A549 (cell line): ENCODE measurements around the gene PHF20. TPM values are rescaled to one million over a fixed set of nuclear protein-coding genes. Genes with fewer than 3 reads are reported as not detected.
A peak's percentile ranks its signal among the peaks of the same experiment; 100 is the strongest.

ENCODE experiments used
- ATAC-seq, 2 experiments: fragments of 200-7000 bp in 1 of 2; fragments of >200 bp in 1 of 2; cut with Nextera tagmentation in 1 of 2; cut with Tn5 transposase in 1 of 2; 3 replicates each; pipeline versions ENCODE4 v1.8.0 to v1.9.1; 2018 to 2020; ENCODE audit warnings: mild to moderate bottlenecking in 1 of 2, moderate library complexity in 1 of 2
- CTCF ChIA-PET: fragments of 300-600 bp; sonication (Branson Sonifier 250); formaldehyde crosslinking; extraction: SDS; loops from one replicate; lab custom pipeline; 2021; ENCODE audit warnings: antibody characterized with exemption, inconsistent platforms; lab: Yijun Ruan, JAX
- POLR2A ChIA-PET: fragments of 350-600 bp; formaldehyde crosslinking; extraction: SDS; loops from one replicate; lab custom pipeline; 2021; ENCODE audit warnings: antibody characterized with exemption, inconsistent platforms; lab: Yijun Ruan, JAX
- DNase-seq, 2 experiments: peaks; one replicate each; pipeline versions ENCODE4 v3.0.0 to v3.0.0-alpha.2; 2011 to 2016; ENCODE audit warnings: low read depth in 1 of 2, low spot score in 1 of 2
- FAIRE-seq: peaks from 2 replicates; lab custom pipeline; 2011; peaks lifted over from hg19 to GRCh38; lab: Jason Lieb, UNC
- H3K27ac ChIP-seq, 2 experiments: fragments of >200 bp; sonication (Bioruptor Twin); formaldehyde crosslinking; 3 replicates each; pipeline ENCODE4 v1.5.1; 2016 to 2017
- H3K4me1 ChIP-seq: fragments of >200 bp; sonication (Bioruptor Twin); formaldehyde crosslinking; 3 replicates; pipeline ENCODE4 v1.6.1; 2016
- H3K4me2 ChIP-seq: fragments of >200 bp; sonication (Bioruptor Twin); formaldehyde crosslinking; 3 replicates; pipeline ENCODE4 v1.6.1; 2016
- H3K4me3 ChIP-seq: fragments of >200 bp; sonication (Bioruptor Twin); formaldehyde crosslinking; 3 replicates; pipeline ENCODE4 v1.5.1; 2016
- H3K9me3 ChIP-seq: fragments of >200 bp; sonication (Bioruptor Twin); formaldehyde crosslinking; 3 replicates; pipeline ENCODE4 v1.6.1; 2016
- CBX2 ChIP-seq: fragments of 200-600 bp; sonication (generic); IDR thresholded peaks from 2 replicates; pipeline ENCODE4 v1.6.1; 2016; ENCODE audit warnings: low read depth, mild to moderate bottlenecking, borderline replicate concordance
- CBX8 ChIP-seq: fragments of 200-600 bp; sonication (generic); IDR thresholded peaks from 2 replicates; pipeline ENCODE4 v1.6.1; 2016
- CEBPB ChIP-seq, 2 experiments: fragments of >200 bp in 1 of 2; sonication (Bioruptor Twin) in 1 of 2; formaldehyde crosslinking in 1 of 2; IDR thresholded peaks; 2 replicates each; pipeline ENCODE4 v1.6.1; 2012 to 2016
- FOSB ChIP-seq: fragments of 250-450 bp; sonication (Bioruptor Pico); IDR thresholded peaks from 2 replicates; pipeline ENCODE4 v1.5.0; 2020; ENCODE audit warnings: mild to moderate bottlenecking, moderate library complexity
- HDAC2 ChIP-seq: fragments of 200-600 bp; sonication (generic); IDR thresholded peaks from 2 replicates; pipeline ENCODE4 v1.6.1; 2016
- PHF8 ChIP-seq: fragments of 200-600 bp; sonication (generic); IDR thresholded peaks from 2 replicates; pipeline ENCODE4 v1.6.1; 2016; ENCODE audit warnings: low read depth, mild to moderate bottlenecking, antibody characterized with exemption, moderate library complexity, borderline replicate concordance
- POLR2AphosphoS2 ChIP-seq: conservative IDR thresholded peaks from 2 replicates; pipeline ENCODE4 v1.6.1; 2012; ENCODE audit warnings: low read length, improper control_type of control experiment, inconsistent platforms
- RAD21 ChIP-seq, 2 experiments: fragments of >200 bp in 1 of 2; sonication (Bioruptor Twin) in 1 of 2; formaldehyde crosslinking in 1 of 2; IDR thresholded peaks in 1 of 2; conservative IDR thresholded peaks in 1 of 2; 2 replicates in 1 of 2; 3 replicates in 1 of 2; pipeline ENCODE4 v1.6.1; 2012 to 2018; ENCODE audit warnings: inconsistent platforms in 1 of 2
- SMC3 ChIP-seq: fragments of >200 bp; sonication (Bioruptor Twin); formaldehyde crosslinking; IDR thresholded peaks from 3 replicates; pipeline ENCODE4 v1.6.1; 2018; ENCODE audit warnings: inconsistent platforms
- TFCP2L1 ChIP-seq: fragments of 250-450 bp; sonication (Bioruptor Pico); IDR thresholded peaks from 2 replicates; pipeline ENCODE4 v1.5.0; 2021; ENCODE audit warnings: mild to moderate bottlenecking
- ZNF302 ChIP-seq: fragments of 250-450 bp; sonication (Bioruptor Pico); IDR thresholded peaks from 2 replicates; pipeline ENCODE4 v1.9.0; 2021; ENCODE audit warnings: inconsistent platforms, mild to moderate bottlenecking, moderate library complexity
- WGBS: methylation state at CpG from one replicate; pipeline ENCODE4 v1.1.6; 2017; ENCODE audit errors: missing lambda C conversion rate; 5-methylcytosine and 5-hydroxymethylcytosine counted together
- polyA plus RNA-seq, 4 experiments: library from polyadenylated mRNA; depleted of rRNA in 3 of 4; stranded (reverse); fragments of >200 nt; fragmentation: RNase III in 1 of 4; extraction: RNeasy Plus Mini Kit Qiagen cat#74134 plus additional on column Dnase treatment in 1 of 4; gene quantifications; 2 replicates in 3 of 4; 3 replicates in 1 of 4; pipeline ENCODE4 v1.2.3, GENCODE V29; 2011 to 2017
- TF ChIP-seq, protein P1 (sequence below): fragments of >200 bp; sonication (Bioruptor Twin); formaldehyde crosslinking; IDR thresholded peaks from 2 replicates; pipeline ENCODE4 v1.6.1; 2016
- TF ChIP-seq, protein P2 (sequence below): fragments of 250-450 bp; sonication (Bioruptor Pico); IDR thresholded peaks from 2 replicates; pipeline ENCODE4 v1.5.0; 2021; ENCODE audit warnings: mild to moderate bottlenecking, moderate library complexity, borderline replicate concordance
- TF ChIP-seq, protein P3 (sequence below): fragments of 200-600 bp; sonication (generic); IDR thresholded peaks from 2 replicates; pipeline ENCODE4 v1.6.1; 2016; ENCODE audit warnings: antibody characterized with exemption, mild to moderate bottlenecking, moderate library complexity
- TF ChIP-seq, protein P4 (sequence below): fragments of 150-350 bp; IDR thresholded peaks from 2 replicates; pipeline ENCODE4 v1.6.1; 2014; ENCODE audit warnings: low read depth, mild to moderate bottlenecking, low read length
- TF ChIP-seq, protein P5 (sequence below): IDR thresholded peaks from 2 replicates; pipeline ENCODE4 v1.6.1; 2012

Gene PHF20
- polyA plus RNA-seq, 2 of the 4 experiments (the other 2 are of a cell fraction) = 24.0 to 32.8 TPM

DNA sequence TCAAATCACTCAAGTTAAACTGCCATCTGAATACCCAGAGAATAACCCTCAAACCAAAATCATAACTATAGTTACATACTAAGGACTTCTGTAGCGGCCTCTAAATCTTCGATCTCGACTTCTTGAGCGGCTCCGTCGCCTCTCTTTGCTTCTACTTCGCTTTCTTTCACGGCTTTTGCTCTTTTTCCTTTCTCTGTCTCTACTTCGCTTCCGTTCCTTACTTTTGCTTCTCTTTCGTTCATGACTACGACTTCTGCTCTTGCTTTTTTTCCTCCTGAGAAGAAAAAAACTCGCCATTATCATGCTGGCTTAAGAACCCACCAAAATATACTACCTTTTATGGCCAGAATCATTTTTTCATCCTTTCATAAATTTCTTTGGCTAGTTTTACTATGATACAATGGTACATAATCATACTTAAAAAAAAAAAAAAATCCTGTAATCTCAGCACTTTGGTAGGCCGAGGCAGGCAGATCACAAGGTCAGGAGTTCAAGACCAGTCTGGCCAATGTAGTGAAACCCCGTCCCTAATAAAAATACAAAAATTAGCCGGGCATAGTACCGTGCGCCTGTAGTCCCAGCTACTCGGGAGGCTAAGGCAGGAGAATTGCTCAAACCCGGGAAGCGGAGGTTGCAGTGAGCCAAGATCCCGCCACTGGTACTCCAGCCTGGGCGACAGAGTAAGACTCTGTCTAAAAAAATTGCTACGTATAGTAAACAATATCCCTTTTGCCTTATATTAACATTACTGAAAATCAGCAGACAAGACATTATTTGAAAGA, 39.8 kb upstream of the PHF20 start:
- DNase-seq (no peak), FAIRE-seq (no peak), ATAC-seq (no peak)
- H3K4me2 ChIP-seq = peak overlapping the region; percentile 27; the same call in 2 of the 3 replicates
- TF ChIP-seq HDAC2 = no peak
- 0 out of 2 replicates have a peak, but pooled peaks have one; percentile 18 for TF ChIP-seq POLR2AphosphoS2
- no peak for TF ChIP-seq CBX2
- H3K27ac ChIP-seq = no peak overlapping the region
- H3K9me3 ChIP-seq = no peaks in the 10 kb centered on the region
- ChIA-PET POLR2A (interaction anchor here (0.7 to 4.0 kb wide), 3 partner anchors 10 to 152 kb away, joined by 3 to 38 read pairs (median 11); partner anchors contain the start of gene RBM39), CTCF (interaction anchor here (0.6 to 2.7 kb wide), 3 partner anchors 137 to 223 kb away, joined by 3 to 11 read pairs (median 4); partner anchors contain the start of gene SCAND1)
- peaks cover 59% of the 10 kb centered on the region for H3K4me1 ChIP-seq
- WGBS = 89% methylated on average over 24 of the region's 24 CpGs
- no peak overlapping the region for H3K4me3 ChIP-seq

DNA sequence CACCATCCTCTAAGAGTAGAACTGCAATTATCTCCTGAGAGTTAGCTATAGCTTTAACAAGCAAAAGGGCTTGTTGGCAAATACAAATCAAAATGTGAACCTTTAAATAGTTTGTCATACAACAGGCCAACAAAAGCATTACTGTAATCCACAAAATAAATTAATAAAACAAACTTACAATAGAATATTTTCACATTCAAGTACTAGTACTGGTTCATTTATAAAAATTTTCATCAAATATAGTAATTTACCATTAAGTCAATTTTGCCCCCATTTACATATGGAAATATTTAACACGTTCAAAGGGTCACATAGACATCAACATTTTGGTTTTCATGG, 39.2 kb upstream of the PHF20 start:
- POLR2A ChIA-PET = interaction anchor here (0.7 to 2.7 kb wide), 2 partner anchors 10 to 151 kb away, joined by 3 to 11 read pairs; partner anchors contain the start of gene RBM39
- no peak for DNase-seq
- Histone ChIP-seq H3K9me3 (no peaks in the 10 kb centered on the region), H3K4me3 (no peak overlapping the region), H3K27ac (no peak overlapping the region), H3K4me1 (peaks cover 60% of the 10 kb centered on the region), H3K4me2 (no peak overlapping the region)
- CTCF ChIA-PET = interaction anchor here (0.6 to 2.7 kb wide), 2 partner anchors 138 to 152 kb away, joined by 4 to 11 read pairs; no protein-coding TSS in a partner anchor
- WGBS = 57% methylated on average over 1 of the region's 1 CpG
- TF ChIP-seq, protein P1, sequence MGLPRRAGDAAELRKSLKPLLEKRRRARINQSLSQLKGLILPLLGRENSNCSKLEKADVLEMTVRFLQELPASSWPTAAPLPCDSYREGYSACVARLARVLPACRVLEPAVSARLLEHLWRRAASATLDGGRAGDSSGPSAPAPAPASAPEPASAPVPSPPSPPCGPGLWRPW = no peak
- TF ChIP-seq, protein P2, sequence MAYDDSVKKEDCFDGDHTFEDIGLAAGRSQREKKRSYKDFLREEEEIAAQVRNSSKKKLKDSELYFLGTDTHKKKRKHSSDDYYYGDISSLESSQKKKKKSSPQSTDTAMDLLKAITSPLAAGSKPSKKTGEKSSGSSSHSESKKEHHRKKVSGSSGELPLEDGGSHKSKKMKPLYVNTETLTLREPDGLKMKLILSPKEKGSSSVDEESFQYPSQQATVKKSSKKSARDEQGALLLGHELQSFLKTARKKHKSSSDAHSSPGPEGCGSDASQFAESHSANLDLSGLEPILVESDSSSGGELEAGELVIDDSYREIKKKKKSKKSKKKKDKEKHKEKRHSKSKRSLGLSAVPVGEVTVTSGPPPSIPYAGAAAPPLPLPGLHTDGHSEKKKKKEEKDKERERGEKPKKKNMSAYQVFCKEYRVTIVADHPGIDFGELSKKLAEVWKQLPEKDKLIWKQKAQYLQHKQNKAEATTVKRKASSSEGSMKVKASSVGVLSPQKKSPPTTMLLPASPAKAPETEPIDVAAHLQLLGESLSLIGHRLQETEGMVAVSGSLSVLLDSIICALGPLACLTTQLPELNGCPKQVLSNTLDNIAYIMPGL (CRISPR knock-in tag) = no peak
- TF ChIP-seq CBX8 = no peak
- TF ChIP-seq FOSB = no peak
- no peak for TF ChIP-seq TFCP2L1
- TF ChIP-seq, protein P3, sequence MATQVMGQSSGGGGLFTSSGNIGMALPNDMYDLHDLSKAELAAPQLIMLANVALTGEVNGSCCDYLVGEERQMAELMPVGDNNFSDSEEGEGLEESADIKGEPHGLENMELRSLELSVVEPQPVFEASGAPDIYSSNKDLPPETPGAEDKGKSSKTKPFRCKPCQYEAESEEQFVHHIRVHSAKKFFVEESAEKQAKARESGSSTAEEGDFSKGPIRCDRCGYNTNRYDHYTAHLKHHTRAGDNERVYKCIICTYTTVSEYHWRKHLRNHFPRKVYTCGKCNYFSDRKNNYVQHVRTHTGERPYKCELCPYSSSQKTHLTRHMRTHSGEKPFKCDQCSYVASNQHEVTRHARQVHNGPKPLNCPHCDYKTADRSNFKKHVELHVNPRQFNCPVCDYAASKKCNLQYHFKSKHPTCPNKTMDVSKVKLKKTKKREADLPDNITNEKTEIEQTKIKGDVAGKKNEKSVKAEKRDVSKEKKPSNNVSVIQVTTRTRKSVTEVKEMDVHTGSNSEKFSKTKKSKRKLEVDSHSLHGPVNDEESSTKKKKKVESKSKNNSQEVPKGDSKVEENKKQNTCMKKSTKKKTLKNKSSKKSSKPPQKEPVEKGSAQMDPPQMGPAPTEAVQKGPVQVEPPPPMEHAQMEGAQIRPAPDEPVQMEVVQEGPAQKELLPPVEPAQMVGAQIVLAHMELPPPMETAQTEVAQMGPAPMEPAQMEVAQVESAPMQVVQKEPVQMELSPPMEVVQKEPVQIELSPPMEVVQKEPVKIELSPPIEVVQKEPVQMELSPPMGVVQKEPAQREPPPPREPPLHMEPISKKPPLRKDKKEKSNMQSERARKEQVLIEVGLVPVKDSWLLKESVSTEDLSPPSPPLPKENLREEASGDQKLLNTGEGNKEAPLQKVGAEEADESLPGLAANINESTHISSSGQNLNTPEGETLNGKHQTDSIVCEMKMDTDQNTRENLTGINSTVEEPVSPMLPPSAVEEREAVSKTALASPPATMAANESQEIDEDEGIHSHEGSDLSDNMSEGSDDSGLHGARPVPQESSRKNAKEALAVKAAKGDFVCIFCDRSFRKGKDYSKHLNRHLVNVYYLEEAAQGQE = no peak
- TF ChIP-seq, protein P4, sequence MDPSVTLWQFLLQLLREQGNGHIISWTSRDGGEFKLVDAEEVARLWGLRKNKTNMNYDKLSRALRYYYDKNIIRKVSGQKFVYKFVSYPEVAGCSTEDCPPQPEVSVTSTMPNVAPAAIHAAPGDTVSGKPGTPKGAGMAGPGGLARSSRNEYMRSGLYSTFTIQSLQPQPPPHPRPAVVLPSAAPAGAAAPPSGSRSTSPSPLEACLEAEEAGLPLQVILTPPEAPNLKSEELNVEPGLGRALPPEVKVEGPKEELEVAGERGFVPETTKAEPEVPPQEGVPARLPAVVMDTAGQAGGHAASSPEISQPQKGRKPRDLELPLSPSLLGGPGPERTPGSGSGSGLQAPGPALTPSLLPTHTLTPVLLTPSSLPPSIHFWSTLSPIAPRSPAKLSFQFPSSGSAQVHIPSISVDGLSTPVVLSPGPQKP = no peak
- TF ChIP-seq PHF8 = no peak
- TF ChIP-seq, protein P5, sequence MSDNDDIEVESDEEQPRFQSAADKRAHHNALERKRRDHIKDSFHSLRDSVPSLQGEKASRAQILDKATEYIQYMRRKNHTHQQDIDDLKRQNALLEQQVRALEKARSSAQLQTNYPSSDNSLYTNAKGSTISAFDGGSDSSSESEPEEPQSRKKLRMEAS = no peak
- TF ChIP-seq ZNF302 (CRISPR knock-in tag) = no peak
- no peak for TF ChIP-seq RAD21 (conservative IDR thresholded peaks at IDR 0.05 in 1 of 2, IDR thresholded peaks at IDR 0.05 in 1 of 2)
- TF ChIP-seq CEBPB (IDR thresholded peaks at IDR 0.05) = no peak
- no peak for TF ChIP-seq POLR2AphosphoS2
- TF ChIP-seq SMC3 = no peak
- FAIRE-seq = no peak
- no peak for ATAC-seq
